Body of pancreas (tissue), 4 donors: Measurements from ENCODE around the gene SLC25A36. TPM values are rescaled to one million over a fixed set of nuclear protein-coding genes. Genes with fewer than 3 reads are reported as not detected.
"Not testable (repeated sequence)": the region's sequence is repeated elsewhere in the genome, so short reads cannot be mapped to it uniquely, and the experiment has no call there.

Source experiments
- ATAC-seq: fragments of 150-250 bp; one replicate; pipeline ENCODE4 v1.9.1; 2016
- DNase-seq, 4 donors: peaks; one replicate each; pipeline ENCODE4 v3.0.0-alpha.2; 2019
- H3K27ac ChIP-seq, 4 donors: fragments of 200-600 bp; sonication (generic); 1 replicate in 3 of 4; 2 replicates in 1 of 4; pipeline versions ENCODE4 v1.5.1 to v1.6.1; 2016 to 2019; ENCODE audit warnings: mild to moderate bottlenecking in 1 of 4, mixed read lengths in 1 of 4, moderate library complexity in 1 of 4
- H3K27me3 ChIP-seq, 2 donors: fragments of 200-600 bp; sonication (generic); one replicate each; pipeline ENCODE4 v1.6.0; 2016; ENCODE audit warnings: mild to moderate bottlenecking in 1 of 2
- H3K36me3 ChIP-seq, 2 donors: fragments of 200-600 bp; sonication (generic); replicated peaks in 1 of 2; 2 replicates each; pipeline ENCODE4 v1.5.1; 2016; ENCODE audit warnings: low read depth in 2 of 2; ENCODE audit not compliant: insufficient read depth in 1 of 2
- H3K4me1 ChIP-seq: fragments of 200-600 bp; sonication (generic); one replicate; pipeline ENCODE4 v1.6.0; 2016
- H3K4me3 ChIP-seq, 2 donors: fragments of 200-600 bp; sonication (generic); 1 replicate in 1 of 2; 2 replicates in 1 of 2; pipeline ENCODE4 v1.5.1; 2016 to 2019
- H3K9me3 ChIP-seq, 3 donors: fragments of 200-600 bp; sonication (generic); 1 replicate in 2 of 3; 2 replicates in 1 of 3; pipeline ENCODE4 v1.5.1; 2016
- POLR2A ChIP-seq, 3 donors: fragments of 450-650 bp; IDR thresholded peaks; one replicate each; pipeline ENCODE4 v1.6.1; 2016; ENCODE audit warnings: antibody characterized with exemption in 3 of 3, mild to moderate bottlenecking in 2 of 3
- WGBS, 2 donors: methylation state at CpG; one replicate each; pipeline ENCODE4 v1.1.5; 2017; 5-methylcytosine and 5-hydroxymethylcytosine counted together
- intact Hi-C: fragments of 100-400 bp; cut with DNase I; formaldehyde crosslinking; loops from one replicate; pipeline ENCODE4 v1.15.1; 2023
- total RNA-seq, 2 donors: library from RNA; depleted of rRNA; stranded (reverse); fragments of >200 nt; gene quantifications; one replicate each; pipeline ENCODE4 v1.1.0, GENCODE V29; 2016
- TF ChIP-seq, protein P1 (sequence below), 7 experiments: fragments of 450-650 bp in 4 of 7; fragments of 200-600 bp in 3 of 7; sonication (generic) in 3 of 7; IDR thresholded peaks; one replicate each; pipeline ENCODE4 v1.5.1; 2016 to 2019; ENCODE audit warnings: antibody characterized with exemption in 7 of 7

The SLC25A36 gene
- total RNA-seq, 2 donors from 2014 or later = 84.0 to 111 TPM

DNA sequence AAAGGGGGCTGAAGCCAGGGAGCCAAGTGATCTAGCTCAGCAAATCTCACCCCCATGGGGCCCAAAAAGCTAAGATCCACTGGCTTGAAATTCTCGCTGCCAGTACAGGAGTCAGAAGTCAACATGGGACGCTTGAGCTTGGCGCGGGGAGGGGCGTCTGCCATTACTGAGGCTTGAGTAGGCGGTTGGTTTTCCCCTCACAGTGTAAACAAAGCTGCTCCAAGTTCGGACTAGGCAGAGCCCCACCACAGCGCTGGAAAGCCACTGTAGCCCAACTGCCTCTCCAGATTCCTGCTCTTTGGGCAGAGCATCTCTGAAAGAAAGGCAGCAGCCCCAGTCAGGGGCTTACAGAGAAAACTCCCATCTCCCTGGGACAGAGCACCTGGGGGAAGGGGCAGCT lies 8.1 kb upstream of the SLC25A36 start:
- no peak for ATAC-seq
- no peak for DNase-seq
- no peak overlapping the region for H3K27ac ChIP-seq
- H3K36me3 ChIP-seq = no peaks in the 10 kb centered on the region
- no peaks in the 10 kb centered on the region for H3K27me3 ChIP-seq
- peaks cover 11% of the 10 kb centered on the region for H3K4me1 ChIP-seq
- intact Hi-C loops = no loop called here
- WGBS, 2 donors = 77 to 82% methylated on average over 2 to 8 of the region's 8 CpGs
- H3K9me3 ChIP-seq = no peaks in the 10 kb centered on the region
- TF ChIP-seq, protein P1, sequence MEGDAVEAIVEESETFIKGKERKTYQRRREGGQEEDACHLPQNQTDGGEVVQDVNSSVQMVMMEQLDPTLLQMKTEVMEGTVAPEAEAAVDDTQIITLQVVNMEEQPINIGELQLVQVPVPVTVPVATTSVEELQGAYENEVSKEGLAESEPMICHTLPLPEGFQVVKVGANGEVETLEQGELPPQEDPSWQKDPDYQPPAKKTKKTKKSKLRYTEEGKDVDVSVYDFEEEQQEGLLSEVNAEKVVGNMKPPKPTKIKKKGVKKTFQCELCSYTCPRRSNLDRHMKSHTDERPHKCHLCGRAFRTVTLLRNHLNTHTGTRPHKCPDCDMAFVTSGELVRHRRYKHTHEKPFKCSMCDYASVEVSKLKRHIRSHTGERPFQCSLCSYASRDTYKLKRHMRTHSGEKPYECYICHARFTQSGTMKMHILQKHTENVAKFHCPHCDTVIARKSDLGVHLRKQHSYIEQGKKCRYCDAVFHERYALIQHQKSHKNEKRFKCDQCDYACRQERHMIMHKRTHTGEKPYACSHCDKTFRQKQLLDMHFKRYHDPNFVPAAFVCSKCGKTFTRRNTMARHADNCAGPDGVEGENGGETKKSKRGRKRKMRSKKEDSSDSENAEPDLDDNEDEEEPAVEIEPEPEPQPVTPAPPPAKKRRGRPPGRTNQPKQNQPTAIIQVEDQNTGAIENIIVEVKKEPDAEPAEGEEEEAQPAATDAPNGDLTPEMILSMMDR (IDR thresholded peaks at IDR 0.05) = no peak
- no peak for TF ChIP-seq POLR2A (IDR thresholded peaks at IDR 0.05)
- no peak overlapping the region for H3K4me3 ChIP-seq

DNA sequence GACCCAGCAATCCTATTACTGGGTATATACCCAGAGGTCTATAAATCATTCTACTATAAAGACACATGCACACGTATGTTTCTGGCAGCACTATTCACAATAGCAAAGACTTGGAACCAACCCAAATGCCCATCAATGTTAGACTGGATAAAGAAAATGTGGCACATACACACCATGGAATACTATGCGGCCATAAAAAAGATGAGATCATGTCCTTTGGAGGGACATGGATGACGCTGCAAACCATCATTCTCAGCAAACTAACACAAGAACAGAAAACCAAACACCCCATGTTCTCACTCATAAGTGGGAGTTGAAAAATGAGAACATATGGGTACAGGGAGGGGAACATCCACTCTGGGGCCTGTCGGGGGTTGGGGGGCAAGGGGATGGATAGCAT lies 2.3 kb upstream of the SLC25A36 start:
- H3K27me3 ChIP-seq, H3K9me3 ChIP-seq, H3K4me3 ChIP-seq, intact Hi-C loops, DNase-seq, H3K27ac ChIP-seq, ATAC-seq, H3K36me3 ChIP-seq: not testable (repeated sequence)
- WGBS, 2 donors = 80 to 87% methylated on average over 4 of the region's 4 CpGs
- H3K4me1 ChIP-seq = peaks cover 10% of the 10 kb centered on the region

DNA sequence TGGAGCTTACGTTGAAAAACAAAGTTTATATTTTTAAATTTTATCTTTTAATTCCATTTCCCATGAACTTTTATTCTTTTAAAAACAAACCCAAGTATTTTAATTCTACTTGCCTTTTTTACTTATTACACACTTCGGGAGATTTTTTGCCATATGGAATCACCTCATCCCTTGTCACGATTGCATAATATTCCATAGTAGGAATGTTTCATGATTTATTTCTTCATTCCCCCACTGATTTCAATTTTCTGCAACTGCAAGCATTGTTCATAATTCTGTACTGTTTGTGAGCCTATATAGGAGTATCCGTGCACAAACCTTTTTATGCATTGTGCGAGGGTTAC lies 574 bp upstream of the SLC25A36 start:
- H3K36me3 ChIP-seq = no peaks in the 10 kb centered on the region
- no peak for ATAC-seq
- H3K4me3 ChIP-seq = peak overlapping the region in 1 of 2 donors; percentile 9
- DNase-seq = no peak
- H3K4me1 ChIP-seq = peaks cover 28% of the 10 kb centered on the region
- WGBS, 2 donors = 33 to 36% methylated on average over 5 of the region's 5 CpGs
- intact Hi-C loops = no loop called here
- H3K27ac ChIP-seq = peak overlapping the region; percentile 96 to 99 (median 98)
- no peaks in the 10 kb centered on the region for H3K27me3 ChIP-seq
- H3K9me3 ChIP-seq = no peaks in the 10 kb centered on the region
- TF ChIP-seq, protein P1 (IDR thresholded peaks at IDR 0.05) = no peak
- TF ChIP-seq POLR2A (IDR thresholded peaks at IDR 0.05) = no peak

DNA sequence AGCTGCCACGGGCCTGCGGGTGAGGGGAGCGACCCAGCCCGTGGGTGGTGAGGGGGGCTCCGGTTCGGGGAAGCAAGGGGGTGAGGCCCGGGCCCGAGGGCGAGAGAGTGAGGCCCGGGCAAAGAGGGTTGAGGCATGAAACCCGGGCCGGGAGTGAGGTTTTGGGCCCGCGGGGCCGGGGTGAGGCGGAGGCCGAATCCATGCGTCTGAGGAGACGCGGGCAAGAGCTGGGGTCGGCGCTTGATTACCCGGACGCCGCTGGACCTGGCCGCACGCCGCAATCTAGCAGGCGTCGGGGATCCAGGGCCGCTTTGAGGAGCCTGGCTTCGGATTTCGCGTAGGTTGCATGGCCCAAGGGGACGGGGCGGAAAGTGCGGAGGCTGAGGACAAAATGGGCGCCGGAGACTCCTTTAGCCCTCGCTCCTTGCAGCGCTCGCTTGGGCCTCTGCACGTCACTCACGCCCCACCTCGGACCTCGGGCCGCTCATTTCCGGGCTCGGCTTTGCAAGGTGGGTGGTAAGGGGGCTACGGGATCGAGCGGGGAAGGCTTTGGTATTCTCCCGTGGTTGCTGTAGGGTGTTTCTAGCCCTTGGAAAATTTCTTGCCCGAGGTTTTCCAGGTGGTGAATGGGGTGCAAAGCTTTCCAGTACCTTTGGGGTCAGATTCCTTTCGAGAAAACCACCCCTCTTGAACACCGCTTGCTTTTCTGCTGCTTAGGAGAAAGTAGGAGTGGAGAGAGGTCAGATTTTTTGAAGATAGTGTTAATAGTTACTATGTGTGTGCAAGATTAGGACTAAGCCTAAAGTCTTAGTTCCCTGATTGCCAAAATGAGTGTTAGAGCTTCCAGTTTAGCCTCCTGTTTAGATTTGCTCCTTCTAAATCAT lies 827 bp downstream of the SLC25A36 start:
- Histone ChIP-seq H3K4me1 (peaks cover 42% of the 10 kb centered on the region), H3K36me3 (no peaks in the 10 kb centered on the region), H3K4me3 (peak overlapping the region; percentile 59 to 92), H3K9me3 (no peaks in the 10 kb centered on the region), H3K27me3 (no peaks in the 10 kb centered on the region), H3K27ac (peak overlapping the region; percentile 96 to 99 (median 98))
- intact Hi-C loops = no loop called here
- TF ChIP-seq, protein P1 (IDR thresholded peaks at IDR 0.05) = peak in 2 of 7 experiments; percentile 7 to 12
- TF ChIP-seq POLR2A (IDR thresholded peaks at IDR 0.05) = peak in 2 of 3 donors; percentile 5 to 28
- ATAC-seq (peak; percentile 32), DNase-seq (peak; percentile 57 to 66 (median 63))
- WGBS, 2 donors = 0% methylated on average over 20 to 56 of the region's 56 CpGs

DNA sequence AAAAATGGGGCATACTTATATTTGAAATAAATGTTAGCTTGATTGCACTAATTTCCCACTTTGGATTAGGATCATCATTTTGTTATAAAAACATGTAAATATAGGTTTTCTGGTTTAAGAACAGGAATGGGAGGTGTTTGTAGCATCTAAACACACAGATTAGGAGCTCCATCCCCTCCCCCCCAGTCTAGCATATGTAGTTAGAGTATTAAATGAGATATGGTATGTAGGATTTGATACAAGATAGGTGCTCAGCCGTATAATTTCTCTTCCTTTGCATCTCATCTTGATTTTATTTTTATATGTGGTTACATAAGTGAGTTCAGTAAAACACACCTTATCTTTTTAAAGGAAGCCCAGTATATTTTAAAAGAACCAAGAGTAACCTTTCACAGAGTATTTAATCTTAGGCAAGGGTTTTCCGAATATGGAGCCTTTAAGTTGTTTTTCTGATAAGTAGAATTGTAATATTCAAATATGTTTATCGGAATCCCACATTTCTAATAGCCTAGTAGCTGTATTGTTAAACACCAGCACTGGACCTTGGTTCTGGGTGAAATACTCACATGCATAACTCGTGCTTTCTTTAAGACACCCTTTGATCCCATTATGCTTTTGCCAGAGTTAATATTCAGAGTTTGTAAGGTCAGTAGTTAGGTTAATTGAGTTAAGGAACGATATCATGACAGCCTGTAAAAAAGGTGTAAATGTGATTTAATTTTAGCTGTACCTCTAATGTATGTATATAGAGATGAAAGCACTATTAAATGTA lies 2.3 kb downstream of the SLC25A36 start:
- H3K27ac ChIP-seq = peak overlapping the region in 3 of 4 donors; percentile 97 to 99 (median 98)
- H3K4me1 ChIP-seq = peaks cover 54% of the 10 kb centered on the region
- no peaks in the 10 kb centered on the region for H3K36me3 ChIP-seq
- no peak overlapping the region for H3K4me3 ChIP-seq
- no peaks in the 10 kb centered on the region for H3K27me3 ChIP-seq
- WGBS, 2 donors = 26 to 27% methylated on average over 5 of the region's 5 CpGs
- DNase-seq (no peak), ATAC-seq (no peak)
- no peak for TF ChIP-seq POLR2A (IDR thresholded peaks at IDR 0.05)
- TF ChIP-seq, protein P1 (IDR thresholded peaks at IDR 0.05) = no peak
- H3K9me3 ChIP-seq = no peaks in the 10 kb centered on the region
- intact Hi-C loops = no loop called here
